ENCODE measurements around the gene GSG1L.

GRCh38 chr16:28059841-28060575 is 3.5 kb downstream of the GSG1L start:
- no peak for TF ChIP-seq POLR2A (IDR thresholded peaks at IDR 0.05)
- TF ChIP-seq CTCF (IDR thresholded peaks at IDR 0.05): no peak
